GM12874 (cell line): ENCODE measurements around the gene C1orf122.

Source experiments
- TF ChIP-seq, protein P1 (sequence below): IDR thresholded peaks from 2 replicates; pipeline ENCODE4 v1.5.1; 2011; ENCODE audit warnings: low read depth, mild to moderate bottlenecking, control low read depth, low read length, moderate library complexity; ENCODE audit not compliant: insufficient read depth

The C1orf122 gene

DNA sequence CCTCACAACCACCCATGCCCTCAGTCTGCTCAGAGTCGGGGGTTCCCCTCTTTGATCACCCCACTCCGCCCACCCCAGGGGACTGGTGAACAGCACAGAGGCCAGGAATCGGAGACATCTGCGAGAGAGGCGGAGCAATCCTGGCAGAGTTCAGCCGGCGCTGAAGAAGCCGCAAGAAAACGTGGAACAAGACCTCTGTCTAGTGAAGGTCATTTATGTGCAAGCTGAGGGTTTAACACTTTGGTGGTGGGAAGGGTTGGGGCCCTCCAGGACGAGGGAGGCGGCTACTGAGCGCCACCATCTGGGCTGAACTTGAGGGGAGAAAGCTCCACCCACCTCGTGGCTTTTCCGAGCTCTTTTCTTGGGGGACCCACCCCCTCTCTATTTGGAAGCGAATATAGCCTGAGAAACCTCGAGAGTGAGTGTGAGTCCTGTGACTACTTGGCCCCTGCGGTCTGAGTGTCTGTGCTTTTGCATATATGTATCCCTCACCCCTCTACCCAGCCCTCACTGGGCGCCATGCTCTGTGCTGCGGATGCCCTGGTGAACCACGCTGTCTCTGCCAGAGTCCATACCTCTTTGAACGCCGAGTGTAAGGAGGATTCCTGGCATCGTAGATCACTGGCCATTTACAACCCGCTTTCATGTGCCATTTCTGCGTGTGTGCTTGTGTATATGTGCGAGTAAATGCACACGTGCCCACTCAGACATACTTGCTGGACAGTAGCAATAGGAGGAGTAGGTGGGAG, 41.5 kb upstream of the C1orf122 start:
- TF ChIP-seq, protein P1, sequence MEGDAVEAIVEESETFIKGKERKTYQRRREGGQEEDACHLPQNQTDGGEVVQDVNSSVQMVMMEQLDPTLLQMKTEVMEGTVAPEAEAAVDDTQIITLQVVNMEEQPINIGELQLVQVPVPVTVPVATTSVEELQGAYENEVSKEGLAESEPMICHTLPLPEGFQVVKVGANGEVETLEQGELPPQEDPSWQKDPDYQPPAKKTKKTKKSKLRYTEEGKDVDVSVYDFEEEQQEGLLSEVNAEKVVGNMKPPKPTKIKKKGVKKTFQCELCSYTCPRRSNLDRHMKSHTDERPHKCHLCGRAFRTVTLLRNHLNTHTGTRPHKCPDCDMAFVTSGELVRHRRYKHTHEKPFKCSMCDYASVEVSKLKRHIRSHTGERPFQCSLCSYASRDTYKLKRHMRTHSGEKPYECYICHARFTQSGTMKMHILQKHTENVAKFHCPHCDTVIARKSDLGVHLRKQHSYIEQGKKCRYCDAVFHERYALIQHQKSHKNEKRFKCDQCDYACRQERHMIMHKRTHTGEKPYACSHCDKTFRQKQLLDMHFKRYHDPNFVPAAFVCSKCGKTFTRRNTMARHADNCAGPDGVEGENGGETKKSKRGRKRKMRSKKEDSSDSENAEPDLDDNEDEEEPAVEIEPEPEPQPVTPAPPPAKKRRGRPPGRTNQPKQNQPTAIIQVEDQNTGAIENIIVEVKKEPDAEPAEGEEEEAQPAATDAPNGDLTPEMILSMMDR: no peak

DNA sequence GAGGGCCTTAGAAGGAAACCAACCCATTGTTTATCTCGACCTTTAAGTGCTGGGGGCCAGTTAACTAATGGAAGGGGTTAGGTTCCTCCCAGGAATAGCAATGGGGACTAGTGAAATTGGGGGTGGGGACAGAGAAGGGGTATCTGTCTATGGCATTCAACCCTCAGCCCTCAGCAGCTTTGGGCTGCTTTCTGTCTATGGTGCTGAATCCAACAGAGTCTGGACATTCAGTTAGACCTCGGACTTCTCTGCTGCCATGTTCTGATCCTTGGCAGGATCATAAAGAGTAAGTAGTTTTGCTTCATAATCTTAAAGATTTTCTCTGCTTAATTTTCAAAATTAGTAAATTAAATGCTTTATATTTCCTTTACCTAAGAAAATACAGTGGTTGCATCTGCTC, 40.1 kb upstream of the C1orf122 start:
- TF ChIP-seq, protein P1: no peak

DNA sequence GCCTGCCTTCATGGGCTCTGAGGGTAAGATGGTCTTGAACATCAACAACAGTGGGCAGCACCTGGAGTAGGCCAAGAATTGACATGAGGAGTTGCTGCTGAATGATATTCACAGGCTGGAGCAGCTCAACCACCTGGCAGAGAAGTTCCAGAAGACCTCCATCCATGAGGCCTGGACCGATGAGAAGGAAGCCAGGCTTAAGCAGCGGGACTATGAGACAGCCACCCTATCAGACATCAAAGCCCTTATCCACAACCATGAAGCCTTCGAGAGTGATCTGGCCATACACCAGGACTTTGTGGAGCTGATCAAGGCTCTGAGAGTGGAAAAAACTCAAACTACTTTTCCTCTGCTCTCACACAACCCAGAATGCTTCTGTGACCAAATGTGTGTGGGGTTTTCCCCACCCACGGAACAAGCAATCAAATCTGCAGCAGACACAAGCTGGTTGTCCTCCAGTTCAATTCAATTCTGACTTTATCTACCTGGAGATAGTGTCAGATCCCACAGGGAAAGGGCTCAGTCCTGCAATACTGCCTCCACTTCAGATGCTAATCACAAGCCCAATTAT, 30.6 kb upstream of the C1orf122 start:
- TF ChIP-seq, protein P1: no peak

DNA sequence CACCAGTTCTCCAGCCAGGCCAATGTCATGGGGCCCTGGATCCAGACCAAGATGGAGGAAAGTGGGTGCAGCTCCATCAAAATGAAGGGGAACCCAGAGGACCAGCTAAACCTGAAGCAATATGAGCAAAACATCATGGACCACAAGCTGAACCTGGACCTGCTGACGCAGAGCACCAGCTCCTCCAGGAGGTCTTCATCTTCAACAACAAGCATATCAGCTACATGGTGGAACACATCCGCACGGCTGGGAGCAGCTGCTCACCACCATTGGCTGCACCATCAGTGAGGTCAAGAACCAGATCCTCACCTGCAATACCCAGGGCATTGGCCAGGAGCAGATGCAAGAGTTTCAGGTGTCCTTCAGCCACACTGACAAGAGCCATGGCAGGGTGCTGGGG, 28.9 kb upstream of the C1orf122 start:
- TF ChIP-seq, protein P1: no peak

DNA sequence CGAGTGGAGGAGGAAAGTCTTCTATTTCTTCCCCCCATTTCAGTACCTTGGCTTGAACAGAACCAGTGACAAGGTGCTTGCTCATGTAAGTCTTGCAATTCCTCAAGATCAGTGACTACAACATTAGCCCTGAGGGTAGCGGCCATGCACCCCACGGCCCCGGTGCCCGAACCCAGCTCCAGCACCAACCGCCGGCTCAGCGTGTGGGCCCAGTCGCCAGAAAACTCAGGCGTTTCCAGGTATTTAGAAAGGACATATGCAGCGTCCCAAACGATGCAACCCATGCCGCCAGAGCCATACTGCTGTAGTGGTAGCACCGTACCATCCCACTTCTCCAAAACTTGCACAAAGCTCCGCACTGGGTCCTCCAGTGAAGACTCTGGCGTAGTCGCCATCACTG, 25.1 kb upstream of the C1orf122 start:
- TF ChIP-seq, protein P1: no peak

DNA sequence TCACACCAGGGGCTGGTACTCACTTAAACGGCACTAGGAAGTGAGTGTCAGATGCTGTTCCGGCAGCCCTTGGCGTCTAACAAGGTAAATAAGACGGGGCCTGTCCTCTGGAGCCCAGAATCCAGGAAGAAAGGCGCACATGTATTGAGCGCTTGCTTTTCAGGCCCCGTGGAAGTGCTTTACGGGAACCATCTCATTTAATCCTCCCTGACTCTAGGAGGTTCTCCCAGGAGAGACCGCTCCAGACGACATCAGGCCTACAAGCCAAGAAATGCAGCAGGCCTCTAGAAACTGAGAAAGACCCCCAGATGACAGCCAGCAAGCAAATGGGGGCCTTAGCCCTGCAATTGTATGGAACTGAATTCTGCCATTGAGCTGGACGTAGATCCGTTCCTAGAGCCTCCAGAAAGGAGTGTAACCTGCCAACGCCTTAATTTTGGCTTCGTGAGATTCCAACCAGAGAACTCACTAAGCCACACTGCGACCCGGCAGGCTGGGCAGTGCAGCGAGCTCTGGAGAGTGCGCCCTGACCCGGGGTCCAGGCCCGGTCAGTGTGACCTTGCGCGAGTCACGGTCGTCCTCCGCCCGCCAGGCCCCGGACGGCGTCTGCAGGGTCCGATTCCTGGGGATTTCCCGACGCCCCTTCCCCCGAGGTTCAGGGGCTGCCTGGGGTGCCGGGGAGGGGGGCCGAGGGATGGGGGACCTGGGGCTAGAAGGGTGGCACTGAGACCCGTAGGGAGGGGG, 14.5 kb upstream of the C1orf122 start:
- TF ChIP-seq, protein P1: no peak

DNA sequence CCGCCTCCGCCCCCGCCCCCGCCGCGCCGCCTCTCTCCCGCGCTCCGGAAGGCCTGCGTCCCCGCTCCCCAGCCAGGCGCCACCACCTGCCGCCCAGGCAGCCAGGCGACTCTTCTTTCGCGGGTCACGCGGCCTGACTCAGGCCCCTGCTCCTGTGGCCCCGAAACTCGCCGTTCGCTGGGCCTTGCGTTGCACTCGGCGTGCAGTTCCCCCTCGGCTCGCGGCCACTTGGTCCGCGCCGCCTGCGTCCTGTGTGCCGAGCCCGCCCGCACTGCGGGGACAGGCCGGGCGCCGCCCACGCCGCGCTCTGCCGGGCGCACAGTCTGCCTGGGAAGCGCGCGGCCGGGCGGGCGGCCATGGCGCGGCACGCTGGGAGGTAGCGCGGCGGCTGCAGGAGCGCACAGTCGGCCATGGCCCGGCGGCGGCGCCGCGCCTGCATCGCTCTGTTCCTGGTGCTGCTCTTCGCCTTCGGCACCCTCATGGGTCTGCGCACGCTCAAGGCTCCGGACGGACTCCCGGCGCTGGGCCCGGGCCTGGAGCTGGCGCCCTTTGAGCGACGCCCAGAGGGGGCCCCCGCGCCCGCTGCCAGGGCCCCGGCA, 13.7 kb upstream of the C1orf122 start, which contains the start of gene MANEAL:
TSS of gene MANEAL (plus strand) at position 75 of the 599 bp plus-strand sequence. CDS start at position 411, 336 bp downstream.
- TF ChIP-seq, protein P1: no peak
